Right lobe of liver (tissue), 6 donors: ENCODE results near the gene DGLUCY. TPM values are rescaled to one million over a fixed set of nuclear protein-coding genes. Genes with fewer than 3 reads are reported as not detected.

ENCODE experiments used
- ATAC-seq, 4 donors: fragments of 200-7000 bp; cut with Tn5 transposase; one replicate each; pipeline ENCODE4 v1.9.1; 2020; ENCODE audit warnings: mild to moderate bottlenecking in 4 of 4, moderate library complexity in 4 of 4
- DNase-seq, 3 donors: peaks; one replicate each; pipeline ENCODE4 v3.0.0-alpha.2; 2020
- H3K27ac ChIP-seq, 3 donors: fragments of 200-600 bp; one replicate each; pipeline ENCODE4 v1.8.0; 2022
- H3K27me3 ChIP-seq, 2 donors: fragments of 200-600 bp; one replicate each; pipeline ENCODE4 v1.8.0; 2022
- H3K36me3 ChIP-seq, 4 donors: fragments of 200-600 bp; sonication (generic) in 1 of 4; one replicate each; pipeline versions ENCODE4 v1.5.1 to v1.8.0; 2017 to 2022; ENCODE audit warnings: control low read depth in 1 of 4
- H3K4me1 ChIP-seq, 4 donors: fragments of 200-600 bp; sonication (generic) in 1 of 4; one replicate each; pipeline versions ENCODE4 v1.5.1 to v1.8.0; 2017 to 2022; ENCODE audit warnings: control low read depth in 1 of 4
- H3K4me3 ChIP-seq, 3 donors: fragments of 200-600 bp; one replicate each; pipeline ENCODE4 v1.8.0; 2022
- H3K9me3 ChIP-seq, 4 donors: fragments of 200-600 bp; sonication (generic) in 1 of 4; one replicate each; pipeline versions ENCODE4 v1.5.1 to v1.8.0; 2017 to 2022; ENCODE audit warnings: control low read depth in 1 of 4
- POLR2A ChIP-seq: fragments of 450-650 bp; IDR thresholded peaks from one replicate; pipeline ENCODE4 v1.6.1; 2017; ENCODE audit warnings: antibody characterized with exemption, mild to moderate bottlenecking
- WGBS: methylation state at CpG from one replicate; pipeline ENCODE4 v1.1.6; 2018; ENCODE audit warnings: low coverage, low lambda C conversion rate; ENCODE audit not compliant: insufficient coverage; ENCODE audit errors: missing lambda C conversion rate; 5-methylcytosine and 5-hydroxymethylcytosine counted together
- intact Hi-C, 2 donors: fragments of 100-400 bp; cut with DNase I; formaldehyde crosslinking; loops; one replicate each; pipeline versions ENCODE4 v1.11.2 to v1.14.1; 2022
- total RNA-seq, 6 experiments: library from RNA; depleted of rRNA in 2 of 6; stranded (reverse); fragments of >200 nt in 2 of 6; fragmentation: NEBNext Ultra II Directional in 3 of 6; extraction: Animal tissue kit (Norgen Biotek cat#: 25700) in 3 of 6; gene quantifications; one replicate each; pipeline versions ENCODE4 v1.1.0 to v1.2.4, GENCODE V29; 2016 to 2023
- TF ChIP-seq, protein P1 (sequence below), 4 donors: fragments of 200-600 bp in 3 of 4; fragments of 450-650 bp in 1 of 4; IDR thresholded peaks; one replicate each; pipeline versions ENCODE4 v1.5.1 to v1.8.0; 2016 to 2022; ENCODE audit warnings: antibody characterized with exemption in 4 of 4, mild to moderate bottlenecking in 2 of 4
- donor health status: DM: no; HTN: yes; CAD: no.
- donor health status: DM: no; HTN: no; CAD: no.
- donor health status: DM: no; HTN: no; CAD: no.
- donor health status: DM: no; HTN: yes; CAD: no.
- donor health status: DM: no; HTN: yes; CAD: no.

Gene DGLUCY
- total RNA-seq, 6 experiments from 2014 or later = 26.7 to 55.6 (median 39.8) TPM

DNA sequence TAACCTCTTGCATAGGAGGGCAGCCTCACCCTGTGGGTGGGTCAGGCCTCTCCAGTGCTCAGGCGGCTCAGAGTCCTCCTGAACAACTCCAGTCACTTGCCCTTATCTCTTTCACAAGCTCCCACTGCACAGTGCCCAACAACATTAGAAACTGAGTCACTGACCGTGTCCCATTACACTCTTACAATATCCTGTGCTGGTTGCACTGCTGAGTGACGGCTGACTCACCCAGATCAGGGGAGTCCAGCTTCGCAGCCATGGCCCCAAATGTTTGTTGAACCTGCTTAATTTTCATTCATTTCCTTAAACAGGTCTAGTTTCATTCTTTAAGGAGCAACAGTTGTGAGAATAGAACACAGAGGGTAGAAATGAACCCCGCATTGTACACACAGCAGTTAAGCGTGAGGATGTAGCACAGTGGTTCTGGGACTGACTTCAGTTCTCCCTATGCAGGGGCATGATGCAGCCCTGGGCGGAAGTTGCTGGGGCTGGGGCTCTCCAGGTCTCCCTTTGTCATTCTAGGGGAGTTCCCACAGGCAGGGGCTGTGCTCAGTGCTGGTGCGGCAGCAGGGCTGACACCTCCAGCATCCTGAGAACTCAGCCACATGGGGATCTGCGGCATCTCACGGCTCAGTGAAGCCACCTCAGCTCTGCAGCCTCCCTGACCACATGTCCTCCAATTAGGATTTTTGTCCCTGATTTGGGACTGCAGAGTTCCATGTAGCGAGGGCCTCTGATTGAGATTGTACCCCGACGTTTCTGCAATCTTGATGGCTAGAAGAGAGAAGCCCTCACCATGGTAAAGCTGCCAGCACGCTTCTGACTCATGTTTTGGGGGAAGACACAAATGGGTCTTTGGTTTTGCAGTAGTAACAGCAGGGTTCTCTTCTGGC lies 114.5 kb downstream of the DGLUCY start:
- intact Hi-C loops = no loop called here
- ATAC-seq (peak in 3 of 4 donors; percentile 3 to 24 (median 23)), DNase-seq (no peak)
- H3K4me1 ChIP-seq = no peaks in the 10 kb centered on the region
- peaks cover 0 to 16% (median 5%) of the 10 kb centered on the region in 4 donors for H3K36me3 ChIP-seq
- WGBS = 93% methylated on average over 7 of the region's 14 CpGs
- no peaks in the 10 kb centered on the region for H3K27me3 ChIP-seq
- TF ChIP-seq, protein P1, sequence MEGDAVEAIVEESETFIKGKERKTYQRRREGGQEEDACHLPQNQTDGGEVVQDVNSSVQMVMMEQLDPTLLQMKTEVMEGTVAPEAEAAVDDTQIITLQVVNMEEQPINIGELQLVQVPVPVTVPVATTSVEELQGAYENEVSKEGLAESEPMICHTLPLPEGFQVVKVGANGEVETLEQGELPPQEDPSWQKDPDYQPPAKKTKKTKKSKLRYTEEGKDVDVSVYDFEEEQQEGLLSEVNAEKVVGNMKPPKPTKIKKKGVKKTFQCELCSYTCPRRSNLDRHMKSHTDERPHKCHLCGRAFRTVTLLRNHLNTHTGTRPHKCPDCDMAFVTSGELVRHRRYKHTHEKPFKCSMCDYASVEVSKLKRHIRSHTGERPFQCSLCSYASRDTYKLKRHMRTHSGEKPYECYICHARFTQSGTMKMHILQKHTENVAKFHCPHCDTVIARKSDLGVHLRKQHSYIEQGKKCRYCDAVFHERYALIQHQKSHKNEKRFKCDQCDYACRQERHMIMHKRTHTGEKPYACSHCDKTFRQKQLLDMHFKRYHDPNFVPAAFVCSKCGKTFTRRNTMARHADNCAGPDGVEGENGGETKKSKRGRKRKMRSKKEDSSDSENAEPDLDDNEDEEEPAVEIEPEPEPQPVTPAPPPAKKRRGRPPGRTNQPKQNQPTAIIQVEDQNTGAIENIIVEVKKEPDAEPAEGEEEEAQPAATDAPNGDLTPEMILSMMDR (IDR thresholded peaks at IDR 0.05) = no peak
- no peak for TF ChIP-seq POLR2A
- H3K27ac ChIP-seq = no peak overlapping the region
- H3K4me3 ChIP-seq = no peak overlapping the region
- H3K9me3 ChIP-seq = no peaks in the 10 kb centered on the region

DNA sequence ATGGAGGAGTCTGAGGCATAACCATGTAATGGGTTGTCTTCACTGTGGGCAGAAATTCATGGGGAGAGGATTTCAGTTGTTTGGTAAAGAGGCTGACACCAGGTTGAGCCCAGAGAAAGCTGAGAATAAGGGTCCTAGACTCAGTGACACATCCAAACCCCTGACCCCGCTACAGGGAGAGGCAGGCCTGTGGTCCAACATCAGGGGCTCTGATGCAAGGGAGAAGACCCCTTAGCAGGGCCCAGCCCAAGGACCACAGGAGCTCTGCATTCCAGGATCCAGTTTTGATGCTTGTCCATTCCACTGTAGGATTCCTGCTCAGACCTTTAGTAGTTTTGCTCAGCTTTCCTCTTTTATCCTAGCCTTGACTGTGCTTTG lies 115.1 kb downstream of the DGLUCY start:
- Histone ChIP-seq H3K36me3 (peaks cover 0 to 16% (median 5%) of the 10 kb centered on the region in 4 donors), H3K27me3 (no peaks in the 10 kb centered on the region), H3K4me1 (no peaks in the 10 kb centered on the region), H3K9me3 (no peaks in the 10 kb centered on the region), H3K27ac (no peak overlapping the region), H3K4me3 (no peak overlapping the region)
- no peak for ATAC-seq
- no peak for TF ChIP-seq POLR2A
- TF ChIP-seq, protein P1 (IDR thresholded peaks at IDR 0.05) = no peak
- no CpG with 5 or more reads among the region's 1 CpG for WGBS
- intact Hi-C loops = no loop called here
- no peak for DNase-seq

DNA sequence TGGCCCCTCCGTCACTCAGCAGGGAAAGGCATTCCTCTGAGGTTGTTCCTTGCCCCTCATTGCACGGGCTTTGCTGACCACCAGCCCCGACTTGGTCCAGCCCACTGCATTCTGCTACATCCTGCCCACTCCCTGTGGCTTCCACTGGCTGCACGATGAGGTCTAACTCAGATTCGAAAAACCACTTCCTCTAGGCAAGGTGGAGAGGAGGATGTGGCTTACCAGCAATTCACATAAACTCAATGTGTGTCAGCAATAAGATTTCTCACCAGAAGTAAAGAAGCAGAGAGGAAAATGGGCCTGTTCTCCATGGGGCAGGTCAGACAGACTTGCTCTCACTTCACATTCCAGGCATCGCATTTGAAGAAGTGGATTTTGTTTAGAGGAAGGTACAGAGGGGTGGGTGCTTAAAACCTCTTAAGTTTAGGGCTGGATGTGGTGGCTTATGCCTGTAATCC lies 115.9 kb downstream of the DGLUCY start:
- 71% methylated on average over 5 of the region's 6 CpGs for WGBS

DNA sequence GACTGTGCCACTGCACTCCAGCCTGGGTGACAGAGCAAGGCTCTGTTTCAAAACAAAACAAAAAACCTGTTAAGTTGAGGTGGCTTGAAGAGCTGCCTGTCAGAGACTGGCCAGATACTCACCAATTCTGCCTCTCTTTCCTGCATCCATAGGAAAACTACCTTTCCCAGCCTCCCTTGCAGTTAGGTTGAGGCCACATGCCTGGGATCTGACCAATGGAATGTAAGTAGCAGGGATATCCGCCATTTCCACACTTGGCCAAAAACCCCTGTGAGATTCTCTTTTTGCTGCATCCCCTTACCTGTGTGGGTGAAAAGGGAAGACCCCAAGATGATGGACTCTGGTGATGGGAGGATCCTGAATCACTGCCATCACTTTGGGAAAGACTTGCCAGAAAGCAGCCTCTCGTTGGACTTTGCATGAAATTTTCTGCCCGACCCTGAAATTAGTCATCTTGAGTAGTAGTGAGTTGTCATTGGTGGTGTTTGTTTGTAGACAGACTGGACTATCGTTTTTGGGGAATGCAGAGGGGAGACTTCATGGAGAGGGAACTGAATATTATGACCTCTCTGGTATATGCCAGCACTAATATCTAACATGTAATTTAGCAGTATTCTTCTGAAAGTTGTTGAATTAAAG lies 116.6 kb downstream of the DGLUCY start:
- ATAC-seq = no peak
- no peaks in the 10 kb centered on the region for H3K4me1 ChIP-seq
- no peaks in the 10 kb centered on the region for H3K9me3 ChIP-seq
- H3K36me3 ChIP-seq = peaks cover 0 to 9% (median under 1%) of the 10 kb centered on the region in 4 donors
- no peak overlapping the region for H3K4me3 ChIP-seq
- no peak for TF ChIP-seq POLR2A
- H3K27ac ChIP-seq = no peak overlapping the region
- intact Hi-C loops = no loop called here
- no peaks in the 10 kb centered on the region for H3K27me3 ChIP-seq
- 75% methylated on average over 2 of the region's 4 CpGs for WGBS
- no peak for DNase-seq

More for the DNA sequence above, 115.9 kb downstream of the DGLUCY start:
- TF ChIP-seq, protein P1 (IDR thresholded peaks at IDR 0.05) = no peak
- TF ChIP-seq POLR2A = no peak
- Histone ChIP-seq H3K27ac (no peak overlapping the region), H3K36me3 (peaks cover 0 to 12% (median 4%) of the 10 kb centered on the region in 4 donors), H3K9me3 (no peaks in the 10 kb centered on the region), H3K27me3 (no peaks in the 10 kb centered on the region), H3K4me1 (no peaks in the 10 kb centered on the region), H3K4me3 (no peak overlapping the region)
- intact Hi-C loops = no loop called here
- ATAC-seq = peak; percentile 11 to 40 (median 20)
- DNase-seq = no peak

DNA sequence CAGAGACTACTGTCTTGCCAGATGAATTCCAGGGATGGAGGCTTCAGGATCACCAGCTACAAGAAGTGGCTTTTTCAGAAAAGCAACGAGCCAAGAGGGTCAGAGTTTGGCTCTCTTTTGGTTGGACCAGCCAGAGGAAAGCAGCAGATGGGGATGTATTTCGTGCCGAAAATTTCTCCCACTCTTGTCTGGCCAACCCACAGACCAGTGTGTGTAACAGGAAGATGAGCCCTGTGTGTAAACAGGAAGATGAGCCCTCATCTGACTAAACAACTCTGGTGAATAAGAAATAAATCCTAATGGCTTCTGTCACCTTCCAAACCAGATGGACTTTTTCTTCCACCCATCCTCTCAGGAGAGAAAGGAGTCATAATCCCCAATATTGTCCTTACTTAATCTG lies 117.6 kb downstream of the DGLUCY start:
- no peak for TF ChIP-seq POLR2A
- TF ChIP-seq, protein P1 (IDR thresholded peaks at IDR 0.05) = no peak
- 30% methylated on average over 2 of the region's 3 CpGs for WGBS
- DNase-seq (no peak), ATAC-seq (no peak)
- Histone ChIP-seq H3K27me3 (no peaks in the 10 kb centered on the region), H3K9me3 (no peaks in the 10 kb centered on the region), H3K4me3 (no peak overlapping the region), H3K36me3 (peaks cover 0 to 9% (median 0%) of the 10 kb centered on the region in 4 donors), H3K27ac (no peak overlapping the region), H3K4me1 (no peaks in the 10 kb centered on the region)
- intact Hi-C loops = no loop called here
